Liver (tissue), 9 donors: ENCODE data around the gene ROR1. TPM values are rescaled to one million over a fixed set of nuclear protein-coding genes. Genes with fewer than 3 reads are reported as not detected.
A peak's percentile ranks its signal among the peaks of the same experiment; 100 is the strongest.

ENCODE experiments used
- DNase-seq: peaks from one replicate; pipeline ENCODE4 v3.0.0-alpha.2; 2017; ENCODE audit warnings: low spot score
- H3K27ac ChIP-seq, 2 donors: one replicate each; pipeline ENCODE4 v1.7.0; 2013; ENCODE audit warnings: inconsistent platforms in 2 of 2, low read length in 2 of 2, control low read depth in 1 of 2, low read depth in 1 of 2, mild to moderate bottlenecking in 1 of 2
- H3K27me3 ChIP-seq, 4 donors: one replicate each; pipeline versions ENCODE4 v1.6.1 to v1.7.0; 2013; ENCODE audit warnings: low read length in 3 of 4, inconsistent platforms in 1 of 4, mild to moderate bottlenecking in 1 of 4, moderate library complexity in 1 of 4; ENCODE audit not compliant: control insufficient read depth in 4 of 4, insufficient read depth in 4 of 4
- H3K36me3 ChIP-seq, 4 donors: one replicate each; pipeline versions ENCODE4 v1.6.1 to v1.7.0; 2013; ENCODE audit warnings: low read length in 3 of 4, mild to moderate bottlenecking in 3 of 4, low read depth in 1 of 4, moderate library complexity in 1 of 4; ENCODE audit not compliant: control insufficient read depth in 4 of 4, insufficient read depth in 3 of 4
- H3K4me1 ChIP-seq, 4 donors: one replicate each; pipeline versions ENCODE4 v1.6.1 to v1.7.0; 2013; ENCODE audit warnings: low read length in 3 of 4, mild to moderate bottlenecking in 3 of 4, moderate library complexity in 1 of 4; ENCODE audit not compliant: control insufficient read depth in 4 of 4, insufficient read depth in 4 of 4
- H3K4me3 ChIP-seq, 3 donors: one replicate each; pipeline versions ENCODE4 v1.6.1 to v1.7.0; 2013; ENCODE audit warnings: low read length in 3 of 3, control low read depth in 1 of 3, low read depth in 1 of 3, mild to moderate bottlenecking in 1 of 3
- H3K9ac ChIP-seq, 2 donors: one replicate each; pipeline ENCODE4 v1.7.0; 2013; ENCODE audit warnings: low read length in 2 of 2, mild to moderate bottlenecking in 2 of 2, moderate library complexity in 2 of 2, control low read depth in 1 of 2, low read depth in 1 of 2
- H3K9me3 ChIP-seq, 4 donors: one replicate each; pipeline versions ENCODE4 v1.6.1 to v1.7.0; 2013; ENCODE audit warnings: low read length in 3 of 4; ENCODE audit not compliant: control insufficient read depth in 4 of 4
- CTCF ChIP-seq: fragments of 150-350 bp; IDR thresholded peaks from 2 replicates; pipeline ENCODE4 v1.5.1; 2017; ENCODE audit warnings: improper control_type of control experiment, low read depth, low read length; ENCODE audit not compliant: missing input control
- EGR1 ChIP-seq, 2 donors: IDR thresholded peaks; 2 replicates each; pipeline ENCODE4 v1.6.1; 2016 to 2018; ENCODE audit warnings: antibody characterized with exemption in 2 of 2, low read depth in 2 of 2
- FOXA1 ChIP-seq: IDR thresholded peaks from 2 replicates; pipeline ENCODE4 v1.6.1; 2016; ENCODE audit warnings: antibody characterized with exemption
- FOXA2 ChIP-seq: IDR thresholded peaks from 2 replicates; pipeline ENCODE4 v1.6.1; 2016; ENCODE audit warnings: antibody characterized with exemption
- GABPA ChIP-seq, 2 donors: IDR thresholded peaks in 1 of 2; conservative IDR thresholded peaks in 1 of 2; 2 replicates each; pipeline ENCODE4 v1.6.1; 2016; ENCODE audit warnings: antibody characterized with exemption in 2 of 2, mild to moderate bottlenecking in 1 of 2, moderate library complexity in 1 of 2
- HNF4A ChIP-seq, 2 donors: conservative IDR thresholded peaks; 2 replicates each; pipeline ENCODE4 v1.6.1; 2016; ENCODE audit warnings: antibody characterized with exemption in 2 of 2, mild to moderate bottlenecking in 2 of 2
- HNF4G ChIP-seq: IDR thresholded peaks from 2 replicates; pipeline ENCODE4 v1.6.1; 2016; ENCODE audit warnings: antibody characterized with exemption
- JUND ChIP-seq, 2 donors: IDR thresholded peaks; 2 replicates each; pipeline ENCODE4 v1.6.1; 2016; ENCODE audit warnings: antibody characterized with exemption in 2 of 2
- MAX ChIP-seq: IDR thresholded peaks from 2 replicates; pipeline ENCODE4 v1.6.1; 2016; ENCODE audit warnings: antibody characterized with exemption
- NR2F2 ChIP-seq: IDR thresholded peaks from 2 replicates; pipeline ENCODE4 v1.6.1; 2016; ENCODE audit warnings: antibody characterized with exemption
- RAD21 ChIP-seq, 2 donors: IDR thresholded peaks; 2 replicates each; pipeline ENCODE4 v1.6.1; 2016; ENCODE audit warnings: antibody characterized with exemption in 2 of 2, mild to moderate bottlenecking in 2 of 2
- RXRA ChIP-seq, 2 donors: IDR thresholded peaks; 2 replicates each; pipeline ENCODE4 v1.6.1; 2017 to 2018; ENCODE audit warnings: antibody characterized with exemption in 2 of 2, mild to moderate bottlenecking in 1 of 2
- TAF1 ChIP-seq: conservative IDR thresholded peaks from 2 replicates; pipeline ENCODE4 v1.6.1; 2016; ENCODE audit warnings: antibody characterized with exemption, mild to moderate bottlenecking
- YY1 ChIP-seq: IDR thresholded peaks from 2 replicates; pipeline ENCODE4 v1.6.1; 2016; ENCODE audit warnings: antibody characterized with exemption, mild to moderate bottlenecking
- ZBTB33 ChIP-seq: IDR thresholded peaks from 2 replicates; pipeline ENCODE4 v1.6.1; 2016; ENCODE audit warnings: antibody characterized with exemption
- WGBS: extraction: QIAGEN DNeasy Blood & Tissue Kit; methylation state at CpG from one replicate; pipeline ENCODE4 v1.1.7; 2013; 5-methylcytosine and 5-hydroxymethylcytosine counted together
- polyA plus RNA-seq, 2 donors: library from polyadenylated mRNA; stranded (reverse) in 1 of 2; unstranded in 1 of 2; fragments of 200-250 nt in 1 of 2; fragments of >200 nt in 1 of 2; fragmentation: Nextera tagmentation in 1 of 2; extraction: Ambion mirVana in 1 of 2; gene quantifications; one replicate each; pipeline versions ENCODE4 v1.2.1 to v1.2.3, GENCODE V29; 2013 to 2015
- total RNA-seq, 2 donors: library from RNA; depleted of rRNA; stranded (reverse); fragments of >200 nt; gene quantifications; one replicate each; pipeline ENCODE4 v1.2.3, GENCODE V29; 2014
- TF ChIP-seq, protein P1 (sequence below): IDR thresholded peaks from 2 replicates; pipeline ENCODE4 v1.6.1; 2016; ENCODE audit warnings: antibody characterized with exemption
- donor health status: healthy.
- donor health status: healthy.
- donor health status: healthy.
- donor health status: healthy.
- donor health status: healthy.

Gene ROR1
- total and polyA plus RNA-seq, 4 donors = 0.15 to 0.98 (median 0.37) TPM

GRCh38 chr1:64005801-64006200 lies 232.0 kb downstream of the ROR1 start (continued):
- TF ChIP-seq GABPA (IDR thresholded peaks at IDR 0.05 in 1 of 2, conservative IDR thresholded peaks at IDR 0.05 in 1 of 2) = no peak

- Histone ChIP-seq H3K36me3 (no peaks in the 10 kb centered on the region), H3K9ac (no peak overlapping the region), H3K27me3 (peaks cover 0 to 2% (median 0%) of the 10 kb centered on the region in 4 donors), H3K4me3 (no peak overlapping the region), H3K9me3 (no peaks in the 10 kb centered on the region), H3K4me1 (no peaks in the 10 kb centered on the region), H3K27ac (no peak overlapping the region)
- 60% methylated on average over 8 of the region's 8 CpGs for WGBS
- no peak for DNase-seq
- TF ChIP-seq, protein P1, sequence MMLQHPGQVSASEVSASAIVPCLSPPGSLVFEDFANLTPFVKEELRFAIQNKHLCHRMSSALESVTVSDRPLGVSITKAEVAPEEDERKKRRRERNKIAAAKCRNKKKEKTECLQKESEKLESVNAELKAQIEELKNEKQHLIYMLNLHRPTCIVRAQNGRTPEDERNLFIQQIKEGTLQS = no peak
- TF ChIP-seq FOXA2 (peak; percentile 56), RXRA (IDR thresholded peaks at IDR 0.05) (peak in 1 of 2 donors; percentile 13), FOXA1 (peak; percentile 22), NR2F2 (no peak)
Measured at GRCh38 chr1:64006276-64007051, 232.6 kb downstream of the ROR1 start.

- Histone ChIP-seq H3K4me1 (no peaks in the 10 kb centered on the region), H3K27me3 (peaks cover 0 to 2% (median 0%) of the 10 kb centered on the region in 4 donors), H3K27ac (no peak overlapping the region), H3K9ac (no peak overlapping the region), H3K36me3 (no peaks in the 10 kb centered on the region), H3K9me3 (no peaks in the 10 kb centered on the region), H3K4me3 (no peak overlapping the region)
- WGBS = 82% methylated on average over 1 of the region's 1 CpG
- TF ChIP-seq HNF4G = no peak
- TF ChIP-seq RAD21 (IDR thresholded peaks at IDR 0.05) = no peak
- TF ChIP-seq CTCF = no peak
- no peak for TF ChIP-seq HNF4A (conservative IDR thresholded peaks at IDR 0.05)
- no peak for TF ChIP-seq MAX
- TF ChIP-seq FOXA1 = no peak
- no peak for TF ChIP-seq YY1
- no peak for TF ChIP-seq RXRA (IDR thresholded peaks at IDR 0.05)
- TF ChIP-seq GABPA (IDR thresholded peaks at IDR 0.05 in 1 of 2, conservative IDR thresholded peaks at IDR 0.05 in 1 of 2) = no peak
- no peak for TF ChIP-seq TAF1
- DNase-seq = no peak
Measured at GRCh38 chr1:64010316-64010715, 236.5 kb downstream of the ROR1 start.

GRCh38 chr1:64013395-64013794 lies 239.6 kb downstream of the ROR1 start:
- Histone ChIP-seq H3K9ac (no peak overlapping the region), H3K9me3 (no peaks in the 10 kb centered on the region), H3K36me3 (no peaks in the 10 kb centered on the region), H3K27me3 (peaks cover 0 to 2% (median 0%) of the 10 kb centered on the region in 4 donors), H3K4me3 (no peak overlapping the region), H3K27ac (no peak overlapping the region), H3K4me1 (no peaks in the 10 kb centered on the region)
- WGBS = 71% methylated on average over 4 of the region's 4 CpGs
- no peak for DNase-seq
- TF ChIP-seq RXRA (IDR thresholded peaks at IDR 0.05) = no peak
- no peak for TF ChIP-seq FOXA2
- no peak for TF ChIP-seq HNF4G
- no peak for TF ChIP-seq YY1
- no peak for TF ChIP-seq EGR1 (IDR thresholded peaks at IDR 0.05; ENCODE audit: low read depth in 2 of 2)
- TF ChIP-seq, protein P1 = no peak
- TF ChIP-seq JUND (IDR thresholded peaks at IDR 0.05) = no peak
- TF ChIP-seq HNF4A (conservative IDR thresholded peaks at IDR 0.05) = no peak
- TF ChIP-seq TAF1 = no peak
- TF ChIP-seq FOXA1 = no peak
- no peak for TF ChIP-seq MAX
- no peak for TF ChIP-seq ZBTB33
- TF ChIP-seq RAD21 (IDR thresholded peaks at IDR 0.05) = no peak
